Activated effector memory CD4-positive, alpha-beta T cell treated with Interleukin-2 at 50 U/mL for 16 hours (primary cell): ENCODE measurements around the gene HOXA13.

Experiments
- DNase-seq: peaks from one replicate; pipeline ENCODE4 v3.0.0-alpha.2; 2020

The HOXA13 gene

GRCh38 chr7:27146491-27147198, 53.2 kb downstream of the HOXA13 start:
- DNase-seq, result no peak

DNA sequence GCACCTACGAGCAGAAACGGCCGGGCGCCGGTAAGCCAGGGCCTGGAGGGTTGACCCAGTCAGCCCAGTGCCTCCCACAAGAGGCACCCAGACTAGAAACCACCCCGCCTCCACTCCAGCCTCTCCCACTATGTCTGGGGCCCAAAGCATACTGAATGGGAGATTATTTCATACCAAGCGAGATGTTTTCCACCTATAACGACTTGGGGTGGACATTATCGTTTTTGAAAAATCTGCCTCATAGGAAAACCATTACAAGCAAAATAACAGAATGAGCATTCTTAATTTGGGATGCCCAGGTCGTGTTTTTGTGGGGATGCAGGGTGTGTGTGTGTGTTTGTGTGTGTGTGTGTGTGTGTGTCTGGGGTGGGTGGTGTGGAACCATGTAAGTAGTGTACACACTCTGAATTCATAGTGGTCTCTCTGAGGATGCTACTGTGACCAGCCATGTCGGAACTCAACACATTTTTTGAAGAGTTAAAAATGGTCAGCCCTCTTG, 53.9 kb downstream of the HOXA13 start:
- DNase-seq, result no peak

DNA sequence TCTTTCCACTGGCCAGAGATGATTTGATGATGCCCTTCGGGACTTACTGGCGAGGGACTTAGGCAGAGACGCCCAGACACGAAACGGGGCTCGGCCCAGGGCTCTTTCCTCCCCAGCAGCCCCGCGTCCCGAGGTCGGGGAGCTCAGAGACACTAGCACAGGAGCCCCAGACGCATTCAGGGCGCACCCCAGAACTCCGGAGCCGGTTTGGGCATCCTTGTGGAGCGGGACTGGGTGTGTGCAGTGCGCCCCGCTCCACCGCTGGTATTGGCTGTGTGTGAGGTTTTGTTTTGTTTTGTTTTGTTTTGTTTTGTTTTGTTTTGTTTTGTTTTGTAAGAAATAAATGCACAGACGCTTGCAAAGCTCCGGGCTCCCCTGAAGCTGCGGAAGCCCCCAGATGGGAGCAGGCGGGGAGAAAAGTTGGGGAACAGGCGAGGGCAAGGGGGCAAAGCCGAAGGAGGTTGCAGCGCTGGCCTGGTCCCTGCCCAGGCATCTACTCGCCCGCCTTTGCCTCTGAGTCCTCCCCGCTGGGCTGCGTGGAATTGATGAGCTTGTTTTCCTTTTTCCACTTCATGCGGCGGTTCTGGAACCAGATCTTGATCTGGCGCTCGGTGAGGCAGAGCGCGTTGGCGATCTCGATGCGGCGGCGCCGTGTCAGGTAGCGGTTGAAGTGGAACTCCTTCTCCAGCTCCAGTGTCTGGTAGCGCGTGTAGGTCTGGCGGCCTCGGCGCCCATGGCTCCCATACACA, 54.6 kb downstream of the HOXA13 start:
- no peak for DNase-seq

- no peak for DNase-seq
Observed at GRCh38 chr7:27144781-27145164, 55.1 kb downstream of the HOXA13 start.
